ENCODE results near the gene SCGB2B2.

- TF ChIP-seq EP300 (IDR thresholded peaks at IDR 0.05) (no peak), CTCF (IDR thresholded peaks at IDR 0.05) (no peak)
Observed at GRCh38 chr19:34671972-34672371, 5.0 kb downstream of the SCGB2B2 start.

Measured in ovary (tissue), 3 donors.